GM12878 (cell line): ENCODE measurements around the gene LYZ. TPM values are rescaled to one million over a fixed set of nuclear protein-coding genes. Genes with fewer than 3 reads are reported as not detected.
A peak's percentile ranks its signal among the peaks of the same experiment; 100 is the strongest.

ENCODE experiments used
- ATAC-seq: fragments of 200-7000 bp; cut with Tn5 transposase; 3 replicates; pipeline ENCODE4 v1.9.1; 2020; ENCODE audit warnings: mild to moderate bottlenecking, moderate library complexity
- BruUV-seq: library from RNA; stranded (reverse); fragments of 400-500 nt; replicated peaks from 2 replicates; lab custom pipeline; 2021; lab: Mats Ljungman, UMichigan
- CTCF ChIA-PET: fragments of 300-600 bp; sonication (Branson Sonifier 250); formaldehyde crosslinking; extraction: SDS; loops from one replicate; lab custom pipeline; 2021; ENCODE audit warnings: inconsistent platforms; lab: Yijun Ruan, JAX
- POLR2A ChIA-PET: fragments of 350-600 bp; formaldehyde crosslinking; extraction: SDS; loops from one replicate; lab custom pipeline; 2021; ENCODE audit warnings: inconsistent platforms; lab: Charles Lee
- RAD21 ChIA-PET: fragments of 300-600 bp; sonication (Branson Sonifier 250); formaldehyde crosslinking; loops from one replicate; lab custom pipeline; 2023; ENCODE audit warnings: antibody characterized with exemption; ENCODE audit not compliant: unreplicated experiment; lab: Charles Lee
- SMC1A ChIA-PET: fragments of 300-600 bp; sonication (Branson Sonifier 250); formaldehyde crosslinking; loops from one replicate; lab custom pipeline; 2023; ENCODE audit not compliant: unreplicated experiment, uncharacterized antibody; lab: Charles Lee
- DNase-seq: peaks from one replicate; pipeline ENCODE4 v3.0.0-alpha.2; 2011; ENCODE audit warnings: low read depth, low spot score
- FAIRE-seq: peaks from 3 replicates; lab custom pipeline; 2011; peaks lifted over from hg19 to GRCh38; lab: Jason Lieb, UNC
- H2AFZ ChIP-seq: 2 replicates; pipeline ENCODE4 v1.6.0; 2011; ENCODE audit warnings: low read depth, low read length, control low read depth; ENCODE audit not compliant: control insufficient read depth
- H3K27ac ChIP-seq: 2 replicates; pipeline ENCODE4 v1.5.1; 2011; ENCODE audit warnings: control low read depth; ENCODE audit not compliant: control insufficient read depth, insufficient read depth
- H3K27me3 ChIP-seq, 2 experiments: replicated peaks in 1 of 2; 2 replicates each; pipeline versions ENCODE4 v1.6.0 to v1.6.1; 2011; ENCODE audit warnings: low read length in 1 of 2; ENCODE audit not compliant: control insufficient read depth in 2 of 2, insufficient read depth in 2 of 2
- H3K36me3 ChIP-seq, 2 experiments: 2 replicates each; pipeline ENCODE4 v1.5.1; 2011; ENCODE audit warnings: low read length in 1 of 2; ENCODE audit not compliant: control insufficient read depth in 2 of 2, insufficient read depth in 2 of 2
- H3K4me1 ChIP-seq: 2 replicates; pipeline ENCODE4 v1.6.1; 2011; ENCODE audit warnings: mild to moderate bottlenecking, low read length, moderate library complexity, mixed read lengths; ENCODE audit not compliant: control insufficient read depth, insufficient read depth
- H3K4me2 ChIP-seq: 2 replicates; pipeline ENCODE4 v1.6.0; 2011; ENCODE audit warnings: control low read depth; ENCODE audit not compliant: control insufficient read depth, insufficient read depth
- H3K4me3 ChIP-seq: fragments of 200-600 bp; sonication (generic); 2 replicates; pipeline ENCODE4 v1.5.1; 2016
- H3K79me2 ChIP-seq: 2 replicates; pipeline ENCODE4 v1.6.0; 2011; ENCODE audit warnings: low read length; ENCODE audit not compliant: control insufficient read depth, insufficient read depth
- H3K9ac ChIP-seq: 2 replicates; pipeline ENCODE4 v1.8.0; 2011; ENCODE audit warnings: low read length, control low read depth, mixed read lengths; ENCODE audit not compliant: control insufficient read depth, insufficient read depth
- H3K9me3 ChIP-seq: replicated peaks from 3 replicates; pipeline ENCODE4 v1.5.1; 2011; ENCODE audit warnings: mild to moderate bottlenecking, low read length; ENCODE audit not compliant: control insufficient read depth, insufficient read depth
- H4K20me1 ChIP-seq: 2 replicates; pipeline ENCODE4 v1.6.0; 2011; ENCODE audit not compliant: control insufficient read depth, insufficient read depth
- ATF2 ChIP-seq: IDR thresholded peaks from 2 replicates; pipeline ENCODE4 v1.6.1; 2012; ENCODE audit warnings: low read length, inconsistent platforms
- BHLHE40 ChIP-seq, 2 experiments: fragments of 450-650 bp in 1 of 2; IDR thresholded peaks; 2 replicates each; pipeline ENCODE4 v1.6.1; 2011 to 2017; ENCODE audit warnings: low read depth in 2 of 2, borderline replicate concordance in 1 of 2, improper control_type of control experiment in 1 of 2, low read length in 1 of 2, mild to moderate bottlenecking in 1 of 2
- CEBPB ChIP-seq, 2 experiments: fragments of 150-350 bp in 1 of 2; IDR thresholded peaks; 2 replicates each; pipeline ENCODE4 v1.6.1; 2012 to 2014; ENCODE audit warnings: low read depth in 2 of 2, low read length in 2 of 2, borderline replicate concordance in 1 of 2, inconsistent platforms in 1 of 2
- CUX1 ChIP-seq: IDR thresholded peaks from 2 replicates; pipeline ENCODE4 v1.6.1; 2012; ENCODE audit warnings: improper control_type of control experiment, low read depth, low read length; ENCODE audit not compliant: insufficient replicate concordance
- DPF2 ChIP-seq: fragments of 450-650 bp; IDR thresholded peaks from 2 replicates; pipeline ENCODE4 v1.6.1; 2017; ENCODE audit warnings: mild to moderate bottlenecking
- EED ChIP-seq: sonication (generic); IDR thresholded peaks from 2 replicates; pipeline ENCODE4 v1.6.1; 2016; ENCODE audit warnings: antibody characterized with exemption, low read depth
- EGR1 ChIP-seq, 2 experiments: IDR thresholded peaks; 1 replicate in 1 of 2; 2 replicates in 1 of 2; pipeline ENCODE4 v1.6.1; 2011 to 2012; ENCODE audit warnings: low read depth in 2 of 2, low read length in 2 of 2, borderline replicate concordance in 1 of 2, mild to moderate bottlenecking in 1 of 2, moderate library complexity in 1 of 2
- EZH2 ChIP-seq: IDR thresholded peaks from 2 replicates; pipeline ENCODE4 v1.6.1; 2012; ENCODE audit warnings: low read depth, mild to moderate bottlenecking, control low read depth, inconsistent platforms, low read length, borderline replicate concordance; ENCODE audit not compliant: control insufficient read depth
- IKZF1 ChIP-seq: fragments of 450-650 bp; conservative IDR thresholded peaks from 2 replicates; pipeline ENCODE4 v1.6.1; 2017; ENCODE audit warnings: antibody characterized with exemption, mild to moderate bottlenecking
- JUND ChIP-seq: IDR thresholded peaks from 2 replicates; pipeline ENCODE4 v1.6.1; 2012; ENCODE audit warnings: low read depth, mild to moderate bottlenecking, low read length, improper control_type of control experiment, moderate library complexity
- KDM1A ChIP-seq: fragments of 200-600 bp; sonication (generic); IDR thresholded peaks from 2 replicates; pipeline ENCODE4 v1.6.1; 2016; ENCODE audit warnings: borderline replicate concordance
- MTA2 ChIP-seq: fragments of 450-650 bp; IDR thresholded peaks from 2 replicates; pipeline ENCODE4 v1.6.1; 2016; ENCODE audit warnings: low read depth, mild to moderate bottlenecking, moderate library complexity
- MXI1 ChIP-seq: fragments of 150-350 bp; IDR thresholded peaks from 2 replicates; pipeline ENCODE4 v1.6.1; 2011; ENCODE audit warnings: low read depth, mild to moderate bottlenecking, inconsistent platforms, low read length, improper control_type of control experiment
- NR2C2 ChIP-seq: IDR thresholded peaks from 2 replicates; pipeline ENCODE4 v1.6.1; 2011; ENCODE audit warnings: borderline replicate concordance, low read depth; ENCODE audit not compliant: control insufficient read depth, insufficient read length
- SREBF1 ChIP-seq: IDR thresholded peaks from 2 replicates; pipeline ENCODE4 v1.6.1; 2012; ENCODE audit warnings: mild to moderate bottlenecking, low read length
- SREBF2 ChIP-seq: IDR thresholded peaks from 2 replicates; pipeline ENCODE4 v1.6.1; 2012; ENCODE audit warnings: mild to moderate bottlenecking, low read length
- TAF1 ChIP-seq: IDR thresholded peaks from 2 replicates; pipeline ENCODE4 v1.6.1; 2011; ENCODE audit warnings: mild to moderate bottlenecking, low read depth, low read length, borderline replicate concordance
- TCF12 ChIP-seq: IDR thresholded peaks from 2 replicates; pipeline ENCODE4 v1.6.1; 2011; ENCODE audit warnings: low read depth, mild to moderate bottlenecking, low read length
- ZSCAN29 ChIP-seq: fragments of 450-650 bp; IDR thresholded peaks from 2 replicates; pipeline ENCODE4 v1.6.1; 2017; ENCODE audit warnings: mild to moderate bottlenecking, moderate library complexity
- WGBS: methylation state at CpG from one replicate; pipeline ENCODE4 v1.1.6; 2016; ENCODE audit warnings: low lambda C conversion rate; ENCODE audit not compliant: insufficient replicate concordance, insufficient coverage; ENCODE audit errors: missing lambda C conversion rate; 5-methylcytosine and 5-hydroxymethylcytosine counted together
- in situ Hi-C: fragments of 300-500 bp; cut with MboI; formaldehyde crosslinking; loops from 9 replicates; pipeline ENCODE4 v1.14.3; 2018; ENCODE audit warnings: mixed read lengths
- intact Hi-C: fragments of 100-400 bp; cut with micrococcal nuclease; formaldehyde crosslinking; loops from one replicate; pipeline ENCODE4 v1.14.2; 2022; ENCODE audit not compliant: unreplicated experiment
- polyA plus RNA-seq, 11 experiments: library from polyadenylated mRNA; depleted of rRNA in 4 of 11; unstranded in 6 of 11; stranded (reverse) in 5 of 11; fragments of >200 nt; fragmentation: Nextera tagmentation in 4 of 11; fragmentation: Illumina TruSeq in 1 of 11; extraction: Ambion mirVana in 4 of 11; extraction: Trizol in 1 of 11; gene quantifications; 1 replicate in 1 of 11; 2 replicates in 10 of 11; pipeline versions ENCODE4 v1.2.1 to v1.2.3, GENCODE V29; 2011 to 2016; ENCODE audit warnings: inconsistent platforms in 2 of 11, missing spikeins in 2 of 11, low read depth in 1 of 11
- total RNA-seq, 4 experiments: library from RNA; depleted of rRNA in 3 of 4; stranded (reverse); fragments of >200 nt in 3 of 4; fragmentation: Illumina TruSeq in 1 of 4; extraction: Trizol in 1 of 4; gene quantifications; 2 replicates each; pipeline versions ENCODE4 v1.2.1 to v1.2.3, GENCODE V29; 2013 to 2021

Gene LYZ
- total and polyA plus RNA-seq, 10 of the 15 experiments (the other 5 are each of a cell fraction or from before 2014, with no cell fraction given), result 1.9 TPM; not detected in 9

DNA sequence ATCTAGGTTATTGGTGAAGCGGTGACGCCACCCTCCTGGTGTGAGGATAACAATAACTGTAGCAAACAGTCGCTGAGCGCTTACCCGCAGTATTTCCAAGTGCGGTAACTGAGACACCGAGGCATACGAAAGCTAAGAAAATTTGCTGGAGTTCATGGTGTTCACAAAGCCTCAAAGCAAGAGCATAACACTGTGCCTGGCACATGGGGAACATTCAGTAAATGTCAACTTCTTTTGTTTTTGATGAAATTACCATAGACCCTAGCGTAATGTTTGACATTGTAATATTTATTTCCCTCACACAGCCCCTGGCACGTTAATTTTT, 12.1 kb downstream of the LYZ start (continued):
- TF ChIP-seq ZSCAN29, result no peak
- no peak for TF ChIP-seq TAF1
- TF ChIP-seq MXI1, result no peak
- TF ChIP-seq JUND, result no peak
- TF ChIP-seq SREBF1, result no peak
- no peak for TF ChIP-seq SREBF2
- TF ChIP-seq DPF2, result no peak
- no peak for TF ChIP-seq KDM1A
- TF ChIP-seq MTA2, result no peak
- 0 out of 2 replicates have a peak, but pooled peaks have one; percentile 4 for TF ChIP-seq TCF12
- TF ChIP-seq EED, result no peak

GRCh38 chr12:69366796-69367195, 18.6 kb downstream of the LYZ start:
- H2AFZ ChIP-seq, result no peak overlapping the region
- H3K27me3 ChIP-seq, result no peaks in the 10 kb centered on the region
- WGBS, result 98% methylated on average over 5 of the region's 5 CpGs
- no peaks in the 10 kb centered on the region for H3K4me1 ChIP-seq
- no peak overlapping the region for H3K4me3 ChIP-seq
- RAD21 ChIA-PET, result interaction anchor here (1.0 to 2.6 kb wide), 3 partner anchors 9 to 103 kb away, joined by 3 to 10 read pairs (median 5); partner anchors contain the start of gene FRS2
- CTCF ChIA-PET, result interaction anchor here (2.3 to 3.1 kb wide), 2 partner anchors 9 to 204 kb away, joined by 8 to 23 read pairs; no protein-coding TSS in a partner anchor
- H4K20me1 ChIP-seq, result no peaks in the 10 kb centered on the region
- no peak for DNase-seq
- FAIRE-seq, result no peak
- H3K9ac ChIP-seq, result no peak overlapping the region
- no peak for ATAC-seq
- BruUV-seq, result no TSS peak
- in situ Hi-C loops, result no loop called here
- peaks cover 0 to 15% of the 10 kb centered on the region in 2 experiments; a peak in 2 of 4 replicates for H3K36me3 ChIP-seq
- SMC1A ChIA-PET, result interaction anchor here (1.1 to 2.2 kb wide), 7 partner anchors 9 to 204 kb away, joined by 3 to 8 read pairs (median 4); no protein-coding TSS in a partner anchor
- H3K27ac ChIP-seq, result no peak overlapping the region
- no peaks in the 10 kb centered on the region for H3K9me3 ChIP-seq
- intact Hi-C loops, result no loop called here
- H3K79me2 ChIP-seq, result peaks cover 7% of the 10 kb centered on the region
- POLR2A ChIA-PET, result no interaction called here
- H3K4me2 ChIP-seq, result no peak overlapping the region
- TF ChIP-seq CEBPB (IDR thresholded peaks at IDR 0.05; ENCODE audit: borderline replicate concordance in 1 of 2, low read depth in 2 of 2, low read length in 2 of 2) (no peak), MXI1 (no peak), EGR1 (IDR thresholded peaks at IDR 0.05; ENCODE audit: borderline replicate concordance in 1 of 2, low read depth in 2 of 2, low read length in 2 of 2) (no peak), NR2C2 (no peak), CUX1 (no peak), EZH2 (no peak), BHLHE40 (IDR thresholded peaks at IDR 0.05; ENCODE audit: borderline replicate concordance in 1 of 2, low read depth in 2 of 2, low read length in 1 of 2) (no peak), ATF2 (no peak), DPF2 (no peak), IKZF1 (no peak)
